A673 (cell line): Measurements from ENCODE around the gene XIRP2. TPM values are rescaled to one million over a fixed set of nuclear protein-coding genes. Genes with fewer than 3 reads are reported as not detected.

Experiments
- BruUV-seq: library from RNA; stranded (reverse); fragments of 400-500 nt; replicated peaks from 2 replicates; lab custom pipeline; 2021; lab: Mats Ljungman, UMichigan
- CTCF ChIA-PET: fragments of 300-600 bp; sonication (Branson Sonifier 250); formaldehyde crosslinking; loops from one replicate; lab custom pipeline; 2022; ENCODE audit warnings: antibody characterized with exemption; lab: Charles Lee
- POLR2A ChIA-PET: fragments of 300-600 bp; sonication (Branson Sonifier 250); formaldehyde crosslinking; loops from one replicate; lab custom pipeline; 2022; ENCODE audit warnings: antibody characterized with exemption; ENCODE audit not compliant: low non-redundant PET; lab: Charles Lee
- DNase-seq: peaks from one replicate; pipeline ENCODE4 v3.0.0-alpha.2; 2015; ENCODE audit warnings: low spot score
- H3K27ac ChIP-seq: fragments of 200-600 bp; sonication (generic); 2 replicates; pipeline ENCODE4 v1.5.1; 2016; ENCODE audit warnings: mixed run types, low read depth, mild to moderate bottlenecking, mixed read lengths, antibody characterized with exemption, low read length; ENCODE audit not compliant: poor library complexity, severe bottlenecking
- H3K27me3 ChIP-seq: fragments of 200-600 bp; sonication (generic); replicated peaks from 2 replicates; pipeline ENCODE4 v1.6.1; 2017; ENCODE audit warnings: mixed run types, low read depth, mild to moderate bottlenecking, mixed read lengths, antibody characterized with exemption, low read length; ENCODE audit not compliant: insufficient read depth, poor library complexity
- H3K36me3 ChIP-seq: fragments of 200-600 bp; sonication (generic); 2 replicates; pipeline ENCODE4 v1.6.1; 2016; ENCODE audit warnings: mixed run types, mild to moderate bottlenecking, mixed read lengths, antibody characterized with exemption, low read length; ENCODE audit not compliant: insufficient read depth, poor library complexity, severe bottlenecking
- H3K4me1 ChIP-seq: fragments of 200-600 bp; sonication (generic); 2 replicates; pipeline ENCODE4 v1.6.1; 2017; ENCODE audit warnings: mixed run types, mild to moderate bottlenecking, mixed read lengths, antibody characterized with exemption, low read length; ENCODE audit not compliant: insufficient read depth, poor library complexity, severe bottlenecking
- H3K4me3 ChIP-seq: fragments of 200-600 bp; sonication (generic); 2 replicates; pipeline ENCODE4 v1.5.1; 2016; ENCODE audit warnings: low read depth, mixed run types, mild to moderate bottlenecking, mixed read lengths, low read length; ENCODE audit not compliant: poor library complexity, severe bottlenecking
- H3K9me3 ChIP-seq: fragments of 200-600 bp; sonication (generic); 2 replicates; pipeline ENCODE4 v1.6.1; 2016; ENCODE audit warnings: mixed run types, low read depth, mild to moderate bottlenecking, mixed read lengths, antibody characterized with exemption, low read length; ENCODE audit not compliant: poor library complexity, severe bottlenecking
- EZH2 ChIP-seq: fragments of 200-600 bp; sonication (generic); IDR thresholded peaks from 2 replicates; pipeline ENCODE4 v1.6.1; 2017; ENCODE audit warnings: borderline replicate concordance, low read depth, mild to moderate bottlenecking, mixed read lengths, antibody characterized with exemption, low read length; ENCODE audit not compliant: poor library complexity, severe bottlenecking
- intact Hi-C: fragments of 100-400 bp; cut with micrococcal nuclease; formaldehyde crosslinking; loops from one replicate; pipeline ENCODE4 v1.10.0; 2022; ENCODE audit not compliant: unreplicated experiment
- total RNA-seq: library from RNA; stranded (reverse); gene quantifications from 2 replicates; pipeline ENCODE4 v1.2.3, GENCODE V29; 2021
- TF ChIP-seq, protein P1 (sequence below): fragments of 300-800, 200-600 bp; sonication (generic); conservative IDR thresholded peaks from 2 replicates; pipeline ENCODE4 v1.5.1; 2017; ENCODE audit warnings: low read depth, mild to moderate bottlenecking, antibody characterized with exemption, low read length, moderate library complexity, mixed read lengths

The XIRP2 gene
- total RNA-seq, 1 experiment from 2014 or later = 0.04 TPM

DNA sequence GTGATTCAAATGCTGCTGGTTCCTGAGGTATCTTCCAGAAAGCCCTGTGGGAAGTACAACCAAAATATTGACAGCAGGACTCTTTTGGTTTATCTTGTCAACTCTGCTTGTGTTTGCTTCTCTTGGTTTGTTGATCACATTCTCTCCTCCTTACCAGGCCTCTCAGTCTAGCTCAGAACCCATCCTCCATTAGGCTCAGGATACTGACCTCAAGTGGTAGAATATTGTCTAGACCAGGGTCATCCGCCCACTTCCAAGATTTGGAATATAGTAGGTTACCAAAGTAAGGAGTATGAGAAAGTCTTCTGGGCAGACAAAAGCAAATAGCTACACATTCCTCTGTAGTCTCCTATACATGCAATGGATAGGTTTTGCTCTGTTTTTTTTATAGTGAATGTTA, 56.6 kb downstream of the XIRP2 start:
- ChIA-PET POLR2A (no interaction called here), CTCF (no interaction called here)
- Histone ChIP-seq H3K9me3 (no peaks in the 10 kb centered on the region), H3K4me3 (no peak overlapping the region), H3K4me1 (no peaks in the 10 kb centered on the region), H3K27ac (no peak overlapping the region), H3K36me3 (no peaks in the 10 kb centered on the region), H3K27me3 (no peaks in the 10 kb centered on the region)
- no peak for DNase-seq
- no TSS peak for BruUV-seq
- intact Hi-C loops = no loop called here
- TF ChIP-seq, protein P1, sequence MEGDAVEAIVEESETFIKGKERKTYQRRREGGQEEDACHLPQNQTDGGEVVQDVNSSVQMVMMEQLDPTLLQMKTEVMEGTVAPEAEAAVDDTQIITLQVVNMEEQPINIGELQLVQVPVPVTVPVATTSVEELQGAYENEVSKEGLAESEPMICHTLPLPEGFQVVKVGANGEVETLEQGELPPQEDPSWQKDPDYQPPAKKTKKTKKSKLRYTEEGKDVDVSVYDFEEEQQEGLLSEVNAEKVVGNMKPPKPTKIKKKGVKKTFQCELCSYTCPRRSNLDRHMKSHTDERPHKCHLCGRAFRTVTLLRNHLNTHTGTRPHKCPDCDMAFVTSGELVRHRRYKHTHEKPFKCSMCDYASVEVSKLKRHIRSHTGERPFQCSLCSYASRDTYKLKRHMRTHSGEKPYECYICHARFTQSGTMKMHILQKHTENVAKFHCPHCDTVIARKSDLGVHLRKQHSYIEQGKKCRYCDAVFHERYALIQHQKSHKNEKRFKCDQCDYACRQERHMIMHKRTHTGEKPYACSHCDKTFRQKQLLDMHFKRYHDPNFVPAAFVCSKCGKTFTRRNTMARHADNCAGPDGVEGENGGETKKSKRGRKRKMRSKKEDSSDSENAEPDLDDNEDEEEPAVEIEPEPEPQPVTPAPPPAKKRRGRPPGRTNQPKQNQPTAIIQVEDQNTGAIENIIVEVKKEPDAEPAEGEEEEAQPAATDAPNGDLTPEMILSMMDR = no peak
- no peak for TF ChIP-seq EZH2

DNA sequence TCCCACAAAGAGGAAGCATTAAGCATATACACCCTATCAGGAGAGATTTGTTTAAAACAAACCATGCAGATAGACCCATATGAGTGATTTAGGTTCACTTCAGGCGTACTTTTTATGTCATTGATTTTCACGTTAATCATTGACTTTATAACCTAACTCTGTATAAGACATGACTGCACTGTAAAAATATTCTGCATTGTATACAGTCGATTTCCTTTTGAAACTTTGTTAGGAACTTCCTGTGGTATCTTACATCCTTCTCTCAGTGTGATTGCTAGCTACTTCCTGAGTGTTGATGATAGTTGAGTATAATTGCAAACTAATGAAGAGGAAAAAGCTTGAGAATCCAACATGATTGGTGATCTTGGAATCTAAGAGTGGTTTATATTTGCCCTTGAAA, 69.4 kb downstream of the XIRP2 start:
- DNase-seq = peak; percentile 64

DNA sequence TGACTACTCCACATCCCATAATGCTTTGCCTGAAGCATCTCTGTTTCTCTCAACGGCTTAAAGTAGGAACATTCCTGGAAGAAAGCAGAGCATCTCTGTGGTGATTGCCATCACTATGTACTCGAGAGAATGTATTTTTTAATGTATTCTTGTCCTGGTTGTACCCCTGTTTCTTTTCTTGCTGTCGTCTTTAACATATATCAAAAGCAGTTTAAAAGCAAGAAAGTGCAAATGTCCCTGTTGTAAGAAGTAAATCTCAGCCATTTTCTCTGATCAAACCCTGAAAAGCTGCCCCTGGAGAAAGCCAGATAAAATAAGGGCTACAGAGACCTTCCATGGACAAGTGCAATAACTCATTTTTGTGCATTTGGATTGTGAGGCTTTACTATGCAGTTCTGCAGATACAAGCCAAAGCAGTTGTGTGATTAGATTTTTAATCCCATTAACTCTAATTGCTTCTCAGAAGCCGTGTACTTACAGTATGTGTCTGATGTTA, 70.8 kb downstream of the XIRP2 start:
- Histone ChIP-seq H3K4me1 (peaks cover 64% of the 10 kb centered on the region), H3K27me3 (no peaks in the 10 kb centered on the region), H3K9me3 (no peaks in the 10 kb centered on the region), H3K4me3 (peak overlapping the region; percentile 6), H3K27ac (peak overlapping the region; percentile 87), H3K36me3 (no peaks in the 10 kb centered on the region)
- TF ChIP-seq, protein P1 = no peak
- TF ChIP-seq EZH2 = no peak
- ChIA-PET POLR2A (no interaction called here), CTCF (no interaction called here)
- intact Hi-C loops = no loop called here
- peak; percentile 65 for DNase-seq
- BruUV-seq = no TSS peak

More for the DNA sequence above, 69.4 kb downstream of the XIRP2 start:
- Histone ChIP-seq H3K36me3 (no peaks in the 10 kb centered on the region), H3K27me3 (no peaks in the 10 kb centered on the region), H3K9me3 (no peaks in the 10 kb centered on the region), H3K4me3 (no peak overlapping the region), H3K27ac (peak overlapping the region; percentile 87), H3K4me1 (peaks cover 64% of the 10 kb centered on the region)
- intact Hi-C loops = no loop called here
- ChIA-PET POLR2A (no interaction called here), CTCF (interaction anchor here (0.6 kb wide), 1 partner anchor 123 kb away, joined by 6 read pairs; no protein-coding TSS in a partner anchor)
- no peak for TF ChIP-seq EZH2
- TF ChIP-seq, protein P1 = no peak
- BruUV-seq = no TSS peak
